ENCODE results near the gene DHRS1.

GRCh38 chr14:24262821-24263733 is 36.5 kb downstream of the DHRS1 start, which contains the start of gene TGM1:
- no peak for TF ChIP-seq POLR2A (IDR thresholded peaks at IDR 0.05; ENCODE audit: low read depth)
- TF ChIP-seq, protein P1, sequence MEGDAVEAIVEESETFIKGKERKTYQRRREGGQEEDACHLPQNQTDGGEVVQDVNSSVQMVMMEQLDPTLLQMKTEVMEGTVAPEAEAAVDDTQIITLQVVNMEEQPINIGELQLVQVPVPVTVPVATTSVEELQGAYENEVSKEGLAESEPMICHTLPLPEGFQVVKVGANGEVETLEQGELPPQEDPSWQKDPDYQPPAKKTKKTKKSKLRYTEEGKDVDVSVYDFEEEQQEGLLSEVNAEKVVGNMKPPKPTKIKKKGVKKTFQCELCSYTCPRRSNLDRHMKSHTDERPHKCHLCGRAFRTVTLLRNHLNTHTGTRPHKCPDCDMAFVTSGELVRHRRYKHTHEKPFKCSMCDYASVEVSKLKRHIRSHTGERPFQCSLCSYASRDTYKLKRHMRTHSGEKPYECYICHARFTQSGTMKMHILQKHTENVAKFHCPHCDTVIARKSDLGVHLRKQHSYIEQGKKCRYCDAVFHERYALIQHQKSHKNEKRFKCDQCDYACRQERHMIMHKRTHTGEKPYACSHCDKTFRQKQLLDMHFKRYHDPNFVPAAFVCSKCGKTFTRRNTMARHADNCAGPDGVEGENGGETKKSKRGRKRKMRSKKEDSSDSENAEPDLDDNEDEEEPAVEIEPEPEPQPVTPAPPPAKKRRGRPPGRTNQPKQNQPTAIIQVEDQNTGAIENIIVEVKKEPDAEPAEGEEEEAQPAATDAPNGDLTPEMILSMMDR (IDR thresholded peaks at IDR 0.05) = no peak
- TF ChIP-seq POLR2AphosphoS5 (IDR thresholded peaks at IDR 0.05) = no peak
